CD8-positive, alpha-beta memory T cell (primary cell): ENCODE measurements around the gene GSTM5. TPM values are rescaled to one million over a fixed set of nuclear protein-coding genes. Genes with fewer than 3 reads are reported as not detected.

Experiments used
- CTCF ChIA-PET: fragments of 350-600 bp; sonication (Branson Sonifier 250); formaldehyde crosslinking; loops from one replicate; lab custom pipeline; 2021; ENCODE audit warnings: antibody characterized with exemption; lab: Charles Lee
- POLR2A ChIA-PET: fragments of 350-600 bp; sonication (Branson Sonifier 250); formaldehyde crosslinking; loops from one replicate; lab custom pipeline; 2021; ENCODE audit warnings: antibody characterized with exemption; lab: Charles Lee
- DNase-seq, 5 donors: peaks; one replicate each; pipeline versions ENCODE4 v3.0.0 to v3.0.0-alpha.2; 2020 to 2022; ENCODE audit warnings: mixed read lengths in 1 of 5
- H3K27ac ChIP-seq: one replicate; pipeline ENCODE4 v1.7.0; 2013; ENCODE audit warnings: low read depth, mild to moderate bottlenecking, low read length, moderate library complexity
- H3K27me3 ChIP-seq: 2 replicates; pipeline ENCODE4 v1.7.0; 2013; ENCODE audit warnings: low read length, mild to moderate bottlenecking; ENCODE audit not compliant: insufficient read depth, poor library complexity, severe bottlenecking
- H3K36me3 ChIP-seq: 2 replicates; pipeline ENCODE4 v1.7.0; 2013; ENCODE audit warnings: mild to moderate bottlenecking, low read length, moderate library complexity; ENCODE audit not compliant: insufficient read depth
- H3K4me1 ChIP-seq: 2 replicates; pipeline ENCODE4 v1.7.0; 2013; ENCODE audit warnings: mild to moderate bottlenecking, low read length, moderate library complexity; ENCODE audit not compliant: insufficient read depth
- H3K4me3 ChIP-seq: 2 replicates; pipeline ENCODE4 v1.7.0; 2013; ENCODE audit warnings: mild to moderate bottlenecking, low read length
- H3K9me3 ChIP-seq: 2 replicates; pipeline ENCODE4 v1.7.0; 2013; ENCODE audit warnings: mild to moderate bottlenecking, low read length
- H3K27ac Mint-ChIP-seq, 8 donors: one replicate each; pipeline ENCODE4 v1.8.0; 2020 to 2021; ENCODE audit warnings: mixed read lengths in 8 of 8, mild to moderate bottlenecking in 6 of 8, inconsistent platforms in 3 of 8, moderate library complexity in 3 of 8
- H3K27me3 Mint-ChIP-seq, 2 donors: one replicate each; pipeline ENCODE4 v1.8.0; 2020 to 2021; ENCODE audit warnings: mixed read lengths in 2 of 2, mild to moderate bottlenecking in 1 of 2, moderate library complexity in 1 of 2
- H3K36me3 Mint-ChIP-seq, 3 donors: one replicate each; pipeline ENCODE4 v1.8.0; 2020 to 2021; ENCODE audit warnings: mixed read lengths in 3 of 3, inconsistent platforms in 1 of 3, mild to moderate bottlenecking in 1 of 3
- H3K4me1 Mint-ChIP-seq, 3 donors: one replicate each; pipeline ENCODE4 v1.8.0; 2020 to 2021; ENCODE audit warnings: mixed read lengths in 3 of 3, inconsistent platforms in 1 of 3, mild to moderate bottlenecking in 1 of 3
- H3K4me3 Mint-ChIP-seq, 7 donors: one replicate each; pipeline ENCODE4 v1.8.0; 2020 to 2021; ENCODE audit warnings: mixed read lengths in 7 of 7, mild to moderate bottlenecking in 6 of 7, moderate library complexity in 4 of 7, inconsistent platforms in 2 of 7
- H3K9me3 Mint-ChIP-seq, 5 donors: one replicate each; pipeline ENCODE4 v1.8.0; 2020 to 2022; ENCODE audit warnings: mixed read lengths in 5 of 5, mild to moderate bottlenecking in 3 of 5, moderate library complexity in 2 of 5, inconsistent platforms in 1 of 5
- polyA plus RNA-seq: library from polyadenylated mRNA; unstranded; fragments of 300-500 nt; fragmentation: Illumina TruSeq; gene quantifications from one replicate; pipeline ENCODE4 v1.2.3, GENCODE V29; 2021
- total RNA-seq, 2 experiments: library from RNA; stranded (reverse); gene quantifications; one replicate each; pipeline ENCODE4 v1.2.3, GENCODE V29; 2021

GSTM5 gene
- total and polyA plus RNA-seq, 3 experiments from 2014 or later: not detected

- no peak overlapping the region for H3K27ac Mint-ChIP-seq
- H3K27ac ChIP-seq: no peak overlapping the region
- no peaks in the 10 kb centered on the region for H3K4me1 Mint-ChIP-seq
- no peak overlapping the region for H3K4me3 Mint-ChIP-seq
- POLR2A ChIA-PET: no interaction called here
- H3K36me3 ChIP-seq: no peaks in the 10 kb centered on the region
- no peaks in the 10 kb centered on the region for H3K4me1 ChIP-seq
- H3K27me3 Mint-ChIP-seq: peaks cover 6 to 30% of the 10 kb centered on the region in 2 donors
- H3K27me3 ChIP-seq: no peaks in the 10 kb centered on the region
- CTCF ChIA-PET: no interaction called here
- no peaks in the 10 kb centered on the region for H3K9me3 ChIP-seq
- no peak overlapping the region for H3K4me3 ChIP-seq
- DNase-seq: no peak
- H3K36me3 Mint-ChIP-seq: peaks cover 0 to 2% (median 0%) of the 10 kb centered on the region in 3 donors
- no peaks in the 10 kb centered on the region for H3K9me3 Mint-ChIP-seq
Observed at GRCh38 chr1:109716570-109717090, 4.6 kb downstream of the GSTM5 start.

- ChIA-PET POLR2A (no interaction called here), CTCF (interaction anchor here (1.8 kb wide), 1 partner anchor 266 kb away, joined by 8 read pairs; the partner anchor contains the start of gene AHCYL1)
- Histone ChIP-seq H3K27me3 (no peaks in the 10 kb centered on the region), H3K36me3 (no peaks in the 10 kb centered on the region), H3K4me3 (no peak overlapping the region), H3K9me3 (no peaks in the 10 kb centered on the region), H3K27ac (no peak overlapping the region), H3K4me1 (no peaks in the 10 kb centered on the region)
- DNase-seq: no peak
- peaks cover 6 to 34% of the 10 kb centered on the region in 2 donors for H3K27me3 Mint-ChIP-seq
- peaks cover 0 to 2% (median 0%) of the 10 kb centered on the region in 3 donors for H3K36me3 Mint-ChIP-seq
- H3K27ac Mint-ChIP-seq: peak overlapping the region in 1 of 8 donors; percentile 10
- no peak overlapping the region for H3K4me3 Mint-ChIP-seq
- no peaks in the 10 kb centered on the region for H3K9me3 Mint-ChIP-seq
- no peaks in the 10 kb centered on the region for H3K4me1 Mint-ChIP-seq
Observed at GRCh38 chr1:109717729-109718128, 5.7 kb downstream of the GSTM5 start.

GRCh38 chr1:109718495-109718894, 6.4 kb downstream of the GSTM5 start:
- Histone ChIP-seq H3K9me3 (no peaks in the 10 kb centered on the region), H3K4me1 (no peaks in the 10 kb centered on the region), H3K4me3 (no peak overlapping the region), H3K27me3 (no peaks in the 10 kb centered on the region), H3K36me3 (no peaks in the 10 kb centered on the region), H3K27ac (no peak overlapping the region)
- CTCF ChIA-PET: interaction anchor here (1.8 kb wide), 1 partner anchor 265 kb away, joined by 8 read pairs; the partner anchor contains the start of gene AHCYL1
- H3K9me3 Mint-ChIP-seq: no peaks in the 10 kb centered on the region
- H3K4me1 Mint-ChIP-seq: no peaks in the 10 kb centered on the region
- H3K4me3 Mint-ChIP-seq: no peak overlapping the region
- H3K27ac Mint-ChIP-seq: no peak overlapping the region
- DNase-seq: no peak
- H3K36me3 Mint-ChIP-seq: peaks cover 0 to 2% (median 0%) of the 10 kb centered on the region in 3 donors
- POLR2A ChIA-PET: no interaction called here
- H3K27me3 Mint-ChIP-seq: peaks cover 6 to 32% of the 10 kb centered on the region in 2 donors

- no peak overlapping the region for H3K4me3 Mint-ChIP-seq
- no peaks in the 10 kb centered on the region for H3K9me3 Mint-ChIP-seq
- no peak for DNase-seq
- no peak overlapping the region for H3K27ac Mint-ChIP-seq
- Histone ChIP-seq H3K27ac (peak overlapping the region; percentile 3), H3K4me3 (no peak overlapping the region), H3K36me3 (no peaks in the 10 kb centered on the region), H3K27me3 (no peaks in the 10 kb centered on the region), H3K4me1 (no peaks in the 10 kb centered on the region), H3K9me3 (no peaks in the 10 kb centered on the region)
- peaks cover 6 to 23% of the 10 kb centered on the region in 2 donors for H3K27me3 Mint-ChIP-seq
- peaks cover 0 to 2% (median 0%) of the 10 kb centered on the region in 3 donors for H3K36me3 Mint-ChIP-seq
- no peaks in the 10 kb centered on the region for H3K4me1 Mint-ChIP-seq
- ChIA-PET CTCF (no interaction called here), POLR2A (no interaction called here)
Observed at GRCh38 chr1:109719337-109719837, 7.3 kb downstream of the GSTM5 start.

- H3K36me3 ChIP-seq: no peaks in the 10 kb centered on the region
- H3K27ac ChIP-seq: no peak overlapping the region
- Mint-ChIP-seq H3K4me1 (no peaks in the 10 kb centered on the region), H3K27ac (peak overlapping the region in 1 of 8 donors; percentile 22), H3K9me3 (no peaks in the 10 kb centered on the region), H3K4me3 (no peak overlapping the region), H3K36me3 (no peaks in the 10 kb centered on the region), H3K27me3 (peaks cover 0 to 11% of the 10 kb centered on the region in 2 donors)
- CTCF ChIA-PET: no interaction called here
- H3K4me1 ChIP-seq: no peaks in the 10 kb centered on the region
- DNase-seq: no peak
- POLR2A ChIA-PET: no interaction called here
- H3K4me3 ChIP-seq: no peak overlapping the region
- no peaks in the 10 kb centered on the region for H3K27me3 ChIP-seq
- H3K9me3 ChIP-seq: no peaks in the 10 kb centered on the region
Observed at GRCh38 chr1:109721042-109721441, 9.0 kb downstream of the GSTM5 start.

- H3K27ac Mint-ChIP-seq: peak overlapping the region in 1 of 8 donors; percentile 58
- DNase-seq: no peak
- no peaks in the 10 kb centered on the region for H3K4me1 Mint-ChIP-seq
- Histone ChIP-seq H3K27ac (no peak overlapping the region), H3K27me3 (no peaks in the 10 kb centered on the region), H3K36me3 (no peaks in the 10 kb centered on the region), H3K4me3 (no peak overlapping the region), H3K9me3 (no peaks in the 10 kb centered on the region), H3K4me1 (no peaks in the 10 kb centered on the region)
- H3K27me3 Mint-ChIP-seq: peaks cover 0 to 14% of the 10 kb centered on the region in 2 donors
- H3K9me3 Mint-ChIP-seq: no peaks in the 10 kb centered on the region
- peaks cover 0 to 1% (median 0%) of the 10 kb centered on the region in 3 donors for H3K36me3 Mint-ChIP-seq
- POLR2A ChIA-PET: no interaction called here
- CTCF ChIA-PET: no interaction called here
- no peak overlapping the region for H3K4me3 Mint-ChIP-seq
Observed at GRCh38 chr1:109721971-109722370, 9.9 kb downstream of the GSTM5 start.

- no peak overlapping the region for H3K4me3 ChIP-seq
- peaks cover 0 to 3% (median 0%) of the 10 kb centered on the region in 3 donors for H3K36me3 Mint-ChIP-seq
- no peaks in the 10 kb centered on the region for H3K4me1 Mint-ChIP-seq
- H3K27me3 Mint-ChIP-seq: peaks cover 0 to 13% of the 10 kb centered on the region in 2 donors
- H3K27me3 ChIP-seq: no peaks in the 10 kb centered on the region
- no peaks in the 10 kb centered on the region for H3K36me3 ChIP-seq
- H3K9me3 ChIP-seq: no peaks in the 10 kb centered on the region
- DNase-seq: no peak
- no peak overlapping the region for H3K27ac Mint-ChIP-seq
- H3K4me3 Mint-ChIP-seq: no peak overlapping the region
- H3K27ac ChIP-seq: no peak overlapping the region
- no peaks in the 10 kb centered on the region for H3K9me3 Mint-ChIP-seq
- CTCF ChIA-PET: no interaction called here
- POLR2A ChIA-PET: no interaction called here
- H3K4me1 ChIP-seq: no peaks in the 10 kb centered on the region
Observed at GRCh38 chr1:109722908-109723691, 11.0 kb downstream of the GSTM5 start.

GRCh38 chr1:109724933-109725332, 12.9 kb downstream of the GSTM5 start:
- CTCF ChIA-PET: no interaction called here
- Mint-ChIP-seq H3K27me3 (peaks cover 0 to 14% of the 10 kb centered on the region in 2 donors), H3K4me1 (no peaks in the 10 kb centered on the region), H3K27ac (no peak overlapping the region), H3K4me3 (no peak overlapping the region), H3K36me3 (peaks cover 0 to 3% (median 0%) of the 10 kb centered on the region in 3 donors), H3K9me3 (no peaks in the 10 kb centered on the region)
- Histone ChIP-seq H3K27me3 (no peaks in the 10 kb centered on the region), H3K4me1 (no peaks in the 10 kb centered on the region), H3K36me3 (no peaks in the 10 kb centered on the region), H3K27ac (no peak overlapping the region), H3K9me3 (no peaks in the 10 kb centered on the region), H3K4me3 (no peak overlapping the region)
- no peak for DNase-seq
- POLR2A ChIA-PET: no interaction called here
